Measurements from ENCODE around the gene RUNX1.

- TF ChIP-seq CTCF (conservative IDR thresholded peaks at IDR 0.05; ENCODE audit: low read depth, low read length) (no peak), EZH2 (IDR thresholded peaks at IDR 0.05; ENCODE audit: borderline replicate concordance, low read depth, low read length, poor library complexity, severe bottlenecking) (no peak)
Observed at GRCh38 chr21:35066824-35067223, 17.7 kb upstream of the RUNX1 start.

All from A673 (cell line).